ENCODE data around the gene RLBP1. TPM values are rescaled to one million over a fixed set of nuclear protein-coding genes. Genes with fewer than 3 reads are reported as not detected.

RLBP1 gene
- total and polyA plus RNA-seq, 2 donors (not counting 3 experiments of a cell fraction or from before 2014, with no cell fraction given) = not detected

- Histone ChIP-seq H3K27ac (ENCODE audit: insufficient read depth, low read depth, low read length) (no peak overlapping the region), H3K9me3 (replicated peaks; ENCODE audit: control insufficient read depth, insufficient read depth, low read length) (no peaks in the 10 kb centered on the region), H3K36me3 (ENCODE audit: control insufficient read depth in 2 of 2, extremely low read depth in 1 of 2, insufficient read depth in 2 of 2, low read length in 2 of 2) (peaks cover 0 to 5% of the 10 kb centered on the region in 2 experiments), H3K9ac (replicated peaks; ENCODE audit: extremely low read depth, insufficient read depth, low read length) (no peak overlapping the region), H4K20me1 (replicated peaks; ENCODE audit: control insufficient read depth, extremely low read depth, insufficient read depth, low read length) (no peaks in the 10 kb centered on the region), H3K4me1 (ENCODE audit: control insufficient read depth, extremely low read depth, insufficient read depth, low read length) (no peaks in the 10 kb centered on the region), H2AFZ (ENCODE audit: low read depth, low read length) (no peak overlapping the region), H3K4me2 (ENCODE audit: insufficient read depth, low read length) (no peak overlapping the region), H3K4me3 (replicated peaks in 1 of 3; ENCODE audit: insufficient read depth in 1 of 3, low read depth in 1 of 3, low read length in 3 of 3) (no peak overlapping the region), H3K79me2 (ENCODE audit: control insufficient read depth, insufficient read depth, low read length) (no peaks in the 10 kb centered on the region), H3K9me1 (replicated peaks; ENCODE audit: control insufficient read depth, extremely low read depth, insufficient read depth, low read length) (no peaks in the 10 kb centered on the region), H3K27me3 (ENCODE audit: control insufficient read depth in 2 of 2, insufficient read depth in 2 of 2, low read length in 2 of 2) (no peaks in the 10 kb centered on the region)
- DNase-seq (ENCODE audit: low read depth, low spot score) = no peak
- FAIRE-seq = no peak
- no TSS peak for BruUV-seq (replicated peaks)
- dilution Hi-C loops (cut with MboI; ENCODE audit: extremely low pct_ligation_motif_present, low sequenced_read_pairs) = no loop called here
- TF ChIP-seq MAX (IDR thresholded peaks at IDR 0.05; ENCODE audit: insufficient read depth, insufficient read length) = no peak
- TF ChIP-seq MYC (IDR thresholded peaks at IDR 0.05; ENCODE audit: low read depth, low read length) = no peak
- no peak for TF ChIP-seq FOS (IDR thresholded peaks at IDR 0.05; ENCODE audit: borderline replicate concordance, insufficient read depth, low read length)
- no peak for TF ChIP-seq JUN (IDR thresholded peaks at IDR 0.05; ENCODE audit: borderline replicate concordance, insufficient read depth, insufficient read length, low read depth)
- no peak for TF ChIP-seq GATA2 (IDR thresholded peaks at IDR 0.05; ENCODE audit: insufficient read depth, insufficient read length, low read depth, low read length)
- no peak for TF ChIP-seq POLR2AphosphoS5 (IDR thresholded peaks at IDR 0.05; ENCODE audit: insufficient read depth, low read depth, low read length)
- TF ChIP-seq POLR2A (IDR thresholded peaks at IDR 0.05; ENCODE audit: low read depth, low read length) = no peak
- no peak for TF ChIP-seq EZH2 (IDR thresholded peaks at IDR 0.05; ENCODE audit: borderline replicate concordance, low read depth, low read length, severe bottlenecking)
- ChIA-PET POLR2A (no interaction called here), CTCF (interaction anchor here (1.0 to 1.7 kb wide), 5 partner anchors 14 to 280 kb away, joined by 3 to 5 read pairs (median 3); no protein-coding TSS in a partner anchor)
- intact Hi-C loops (cut with micrococcal nuclease) = no loop called here
Observed at GRCh38 chr15:89184886-89185526, 36.4 kb downstream of the RLBP1 start.
